ENCODE measurements around the gene MNX1.

The MNX1 gene

GRCh38 chr7:157019718-157020451 lies 9.4 kb upstream of the MNX1 start:
- no peak for DNase-seq (ENCODE audit: low read depth, low spot score)
- in situ Hi-C loops (cut with HindIII; ENCODE audit: low sequenced_read_pairs) = no loop called here
- TF ChIP-seq, protein P1, sequence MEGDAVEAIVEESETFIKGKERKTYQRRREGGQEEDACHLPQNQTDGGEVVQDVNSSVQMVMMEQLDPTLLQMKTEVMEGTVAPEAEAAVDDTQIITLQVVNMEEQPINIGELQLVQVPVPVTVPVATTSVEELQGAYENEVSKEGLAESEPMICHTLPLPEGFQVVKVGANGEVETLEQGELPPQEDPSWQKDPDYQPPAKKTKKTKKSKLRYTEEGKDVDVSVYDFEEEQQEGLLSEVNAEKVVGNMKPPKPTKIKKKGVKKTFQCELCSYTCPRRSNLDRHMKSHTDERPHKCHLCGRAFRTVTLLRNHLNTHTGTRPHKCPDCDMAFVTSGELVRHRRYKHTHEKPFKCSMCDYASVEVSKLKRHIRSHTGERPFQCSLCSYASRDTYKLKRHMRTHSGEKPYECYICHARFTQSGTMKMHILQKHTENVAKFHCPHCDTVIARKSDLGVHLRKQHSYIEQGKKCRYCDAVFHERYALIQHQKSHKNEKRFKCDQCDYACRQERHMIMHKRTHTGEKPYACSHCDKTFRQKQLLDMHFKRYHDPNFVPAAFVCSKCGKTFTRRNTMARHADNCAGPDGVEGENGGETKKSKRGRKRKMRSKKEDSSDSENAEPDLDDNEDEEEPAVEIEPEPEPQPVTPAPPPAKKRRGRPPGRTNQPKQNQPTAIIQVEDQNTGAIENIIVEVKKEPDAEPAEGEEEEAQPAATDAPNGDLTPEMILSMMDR (IDR thresholded peaks at IDR 0.05; ENCODE audit: low read depth, low read length) = no peak

DNA sequence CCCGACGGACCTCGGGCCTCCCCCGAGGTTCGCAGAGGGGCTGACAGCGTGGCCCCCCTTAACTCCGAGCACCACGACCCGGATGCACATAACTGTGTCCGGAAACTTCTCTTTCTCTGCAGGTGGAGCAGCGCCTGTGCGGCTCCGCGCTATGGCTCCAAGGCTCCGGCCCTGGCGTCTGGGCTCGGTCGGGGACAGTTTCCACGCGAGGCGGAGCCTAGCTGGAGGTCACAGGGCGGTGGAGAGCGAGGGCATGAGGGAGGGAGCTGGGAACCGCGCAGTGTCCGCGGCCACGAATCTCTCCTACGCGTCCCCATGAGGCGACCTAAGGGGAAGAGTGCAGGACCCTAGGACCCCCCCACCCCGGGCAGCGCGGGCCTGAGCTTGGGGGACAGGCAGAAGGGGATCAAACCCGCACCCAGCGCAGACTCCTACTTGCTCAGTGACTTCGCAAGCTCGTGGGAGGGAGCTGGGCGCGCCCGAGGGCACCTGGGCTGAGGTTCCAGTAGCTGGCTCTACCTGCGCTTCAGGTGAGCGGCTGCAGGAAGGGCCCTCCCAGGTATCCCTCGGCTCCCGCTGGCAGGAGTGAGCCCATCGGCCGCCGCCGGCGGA lies 8.6 kb upstream of the MNX1 start:
- no peak for DNase-seq (ENCODE audit: low read depth, low spot score)
- in situ Hi-C loops (cut with HindIII; ENCODE audit: low sequenced_read_pairs) = no loop called here
- no peak overlapping the region for H3K4me3 ChIP-seq (ENCODE audit: low read depth, low read length)
- TF ChIP-seq, protein P1 (IDR thresholded peaks at IDR 0.05; ENCODE audit: low read depth, low read length) = no peak

More at GRCh38 chr7:157019718-157020451, 9.4 kb upstream of the MNX1 start:
- no peak overlapping the region for H3K4me3 ChIP-seq (ENCODE audit: low read depth, low read length)

DNA sequence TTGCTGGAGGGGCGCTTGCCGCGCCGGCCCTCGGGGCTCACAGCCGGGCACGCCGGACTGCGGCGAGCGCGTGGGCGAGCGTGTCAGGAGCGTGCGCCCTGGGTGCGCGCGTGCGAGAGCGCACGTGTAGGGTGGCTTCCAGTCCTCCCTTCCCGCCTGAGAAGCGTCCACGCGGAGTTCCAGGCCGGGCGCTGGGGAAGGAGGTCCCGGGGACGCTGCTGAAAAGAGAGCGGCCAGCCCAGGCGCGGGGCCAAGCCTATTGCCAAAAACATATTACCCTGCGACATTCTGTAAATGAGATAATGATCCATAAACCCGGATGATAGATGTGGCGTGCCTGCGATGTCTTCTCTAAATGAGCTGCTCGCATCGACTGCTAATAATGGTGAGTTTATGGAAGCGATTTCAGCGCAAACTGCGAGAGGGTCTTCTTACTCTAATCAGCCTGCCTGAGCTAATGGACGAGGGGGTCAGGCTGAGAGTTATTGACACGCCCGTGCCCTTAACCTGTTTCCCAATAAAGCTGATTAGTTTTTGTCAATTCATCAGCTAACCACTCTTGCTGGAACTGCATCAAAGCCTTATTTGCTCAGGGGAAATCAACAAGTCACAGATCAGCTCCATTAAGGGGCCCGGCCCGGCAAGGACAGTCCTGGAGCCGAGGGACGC lies 8.0 kb upstream of the MNX1 start:
- in situ Hi-C loops (cut with HindIII; ENCODE audit: low sequenced_read_pairs) = no loop called here
- DNase-seq (ENCODE audit: low read depth, low spot score) = no peak
- TF ChIP-seq, protein P1 (IDR thresholded peaks at IDR 0.05; ENCODE audit: low read depth, low read length) = no peak
- H3K4me3 ChIP-seq (ENCODE audit: low read depth, low read length) = no peak overlapping the region

DNA sequence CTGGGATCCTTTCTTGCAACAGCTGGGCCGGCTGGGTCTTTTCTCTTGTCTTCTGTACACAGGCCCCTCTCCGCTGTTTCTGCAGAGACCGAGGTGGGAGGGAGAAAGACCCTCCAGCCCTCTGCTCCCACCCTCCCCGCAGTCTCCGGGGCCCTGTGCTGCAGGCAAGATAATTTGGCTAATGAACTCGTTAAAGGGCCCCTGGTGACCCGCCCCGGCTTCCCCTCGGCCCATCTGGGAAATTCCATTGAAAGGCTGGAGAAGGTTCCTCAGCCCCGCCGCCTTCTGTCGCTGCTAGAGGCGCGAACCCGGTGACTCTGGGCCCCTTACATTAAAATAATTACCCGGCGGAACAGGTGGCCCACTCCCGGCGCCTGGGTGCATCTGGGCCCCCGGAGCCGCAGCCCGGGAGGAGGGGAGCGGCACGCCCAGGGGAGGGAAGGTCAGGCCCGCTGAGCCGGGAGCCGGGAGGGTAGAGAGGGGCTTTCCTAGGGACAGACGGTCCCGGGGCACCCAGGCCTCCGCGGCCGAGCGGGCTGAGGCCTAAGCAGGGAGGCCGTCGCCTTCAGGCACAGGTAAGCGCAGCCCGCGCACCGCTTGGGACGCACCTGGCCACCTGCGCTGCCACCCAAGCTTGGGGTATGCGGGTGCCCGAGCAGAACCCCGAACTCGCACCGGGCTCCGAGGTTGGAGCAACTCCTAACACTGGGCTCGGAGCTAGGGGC lies 7.3 kb upstream of the MNX1 start:
- in situ Hi-C loops (cut with HindIII; ENCODE audit: low sequenced_read_pairs) = no loop called here
- no peak overlapping the region for H3K4me3 ChIP-seq (ENCODE audit: low read depth, low read length)
- no peak for DNase-seq (ENCODE audit: low read depth, low spot score)
- TF ChIP-seq, protein P1 (IDR thresholded peaks at IDR 0.05; ENCODE audit: low read depth, low read length) = no peak

DNA sequence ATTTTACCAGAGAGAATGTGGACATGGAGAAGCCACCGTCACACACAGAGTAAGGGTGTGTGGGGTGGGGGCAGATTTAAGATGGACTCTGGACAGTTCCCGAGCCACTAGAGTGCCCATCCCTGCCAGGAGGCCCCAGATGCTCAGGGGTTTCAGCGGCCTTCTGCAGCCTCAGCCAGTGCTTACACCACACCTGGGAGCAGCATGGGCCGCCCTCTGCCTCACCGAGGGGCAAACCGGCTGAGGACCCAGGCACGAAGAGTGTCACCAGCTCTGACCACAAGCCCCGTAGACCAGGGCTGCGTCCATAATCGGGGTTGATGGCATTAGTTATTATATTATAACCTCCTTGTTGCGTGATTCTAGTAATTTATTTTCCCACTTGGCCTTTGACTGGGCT lies 6.7 kb upstream of the MNX1 start:
- in situ Hi-C loops (cut with HindIII; ENCODE audit: low sequenced_read_pairs) = no loop called here
- DNase-seq (ENCODE audit: low read depth, low spot score) = no peak
- TF ChIP-seq, protein P1 (IDR thresholded peaks at IDR 0.05; ENCODE audit: low read depth, low read length) = no peak
- no peak overlapping the region for H3K4me3 ChIP-seq (ENCODE audit: low read depth, low read length)

DNA sequence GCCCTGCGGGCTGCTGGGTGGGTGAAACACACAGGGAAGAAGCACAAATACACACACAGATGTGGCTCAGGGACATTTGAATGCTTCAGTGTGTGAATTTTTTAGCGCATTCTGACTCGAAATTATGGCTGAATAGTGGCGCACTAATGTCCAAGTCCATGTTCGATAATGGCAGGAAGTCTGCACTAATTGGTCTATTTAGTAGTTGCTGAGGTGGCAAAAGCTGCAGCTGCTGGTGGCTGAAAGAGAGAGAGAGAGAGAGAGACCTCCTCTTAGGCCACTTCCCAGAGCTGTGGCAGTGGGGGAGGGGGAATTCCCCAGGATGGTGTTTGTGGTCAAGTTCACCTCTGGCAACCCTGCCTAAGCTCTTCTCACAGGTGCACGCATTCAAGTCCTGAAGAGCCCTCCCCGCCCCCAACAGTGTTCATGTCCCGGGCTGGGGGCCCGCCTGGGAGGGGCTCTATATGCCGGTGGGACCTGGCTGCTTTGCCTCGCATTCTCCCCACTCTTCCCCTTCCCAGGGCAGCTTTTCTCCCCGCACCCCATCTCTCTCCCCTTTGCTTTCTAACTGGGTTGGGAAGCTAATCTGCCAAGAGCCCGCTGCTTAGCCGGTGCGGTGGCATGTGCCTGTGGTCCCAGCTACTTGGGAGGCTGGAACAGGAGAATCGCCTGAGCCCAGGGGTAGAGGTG lies 6.0 kb upstream of the MNX1 start:
- no peak for DNase-seq (ENCODE audit: low read depth, low spot score)
- H3K4me3 ChIP-seq (ENCODE audit: low read depth, low read length) = no peak overlapping the region
- TF ChIP-seq, protein P1 (IDR thresholded peaks at IDR 0.05; ENCODE audit: low read depth, low read length) = no peak
- in situ Hi-C loops (cut with HindIII; ENCODE audit: low sequenced_read_pairs) = no loop called here

Measured in astrocyte of the spinal cord (primary cell).